ENCODE measurements around the gene CHAT. TPM values are rescaled to one million over a fixed set of nuclear protein-coding genes. Genes with fewer than 3 reads are reported as not detected.

Gene CHAT
- total RNA-seq, 4 donors from 2014 or later, result not detected

DNA sequence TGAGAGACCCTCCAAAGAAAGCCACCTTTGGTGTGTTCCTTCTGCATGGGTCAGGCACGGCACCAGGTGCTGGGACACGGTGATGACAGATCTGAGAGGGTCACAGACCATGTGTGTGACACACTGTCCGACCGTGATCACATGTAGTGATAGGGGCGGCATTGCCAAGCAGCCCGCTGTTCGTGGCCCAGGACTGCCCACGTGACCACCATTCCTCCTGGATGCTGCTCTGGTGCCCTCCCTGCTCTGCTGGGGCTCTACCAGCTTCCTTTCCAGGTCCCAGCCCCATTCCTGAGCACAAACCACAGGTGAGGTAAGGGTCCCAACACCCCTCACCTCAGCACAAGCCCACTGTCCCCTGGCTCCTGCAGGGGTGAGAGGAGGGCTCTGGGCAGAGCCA, 13.8 kb upstream of the CHAT start:
- DNase-seq, result no peak
- Histone ChIP-seq H3K27ac (no peak overlapping the region), H3K36me3 (no peaks in the 10 kb centered on the region), H3K4me1 (peaks cover 0 to 17% (median 0%) of the 10 kb centered on the region in 3 donors), H3K27me3 (peaks cover 0 to 54% (median 0%) of the 10 kb centered on the region in 4 donors), H3K4me3 (no peak overlapping the region), H3K9me3 (no peaks in the 10 kb centered on the region)
- intact Hi-C loops (cut with DNase I), result no loop called here
- 84 to 100% methylated on average over 1 to 5 of the region's 8 CpGs for WGBS, 2 donors
- TF ChIP-seq POLR2A (IDR thresholded peaks at IDR 0.05), result no peak
- TF ChIP-seq, protein P1, sequence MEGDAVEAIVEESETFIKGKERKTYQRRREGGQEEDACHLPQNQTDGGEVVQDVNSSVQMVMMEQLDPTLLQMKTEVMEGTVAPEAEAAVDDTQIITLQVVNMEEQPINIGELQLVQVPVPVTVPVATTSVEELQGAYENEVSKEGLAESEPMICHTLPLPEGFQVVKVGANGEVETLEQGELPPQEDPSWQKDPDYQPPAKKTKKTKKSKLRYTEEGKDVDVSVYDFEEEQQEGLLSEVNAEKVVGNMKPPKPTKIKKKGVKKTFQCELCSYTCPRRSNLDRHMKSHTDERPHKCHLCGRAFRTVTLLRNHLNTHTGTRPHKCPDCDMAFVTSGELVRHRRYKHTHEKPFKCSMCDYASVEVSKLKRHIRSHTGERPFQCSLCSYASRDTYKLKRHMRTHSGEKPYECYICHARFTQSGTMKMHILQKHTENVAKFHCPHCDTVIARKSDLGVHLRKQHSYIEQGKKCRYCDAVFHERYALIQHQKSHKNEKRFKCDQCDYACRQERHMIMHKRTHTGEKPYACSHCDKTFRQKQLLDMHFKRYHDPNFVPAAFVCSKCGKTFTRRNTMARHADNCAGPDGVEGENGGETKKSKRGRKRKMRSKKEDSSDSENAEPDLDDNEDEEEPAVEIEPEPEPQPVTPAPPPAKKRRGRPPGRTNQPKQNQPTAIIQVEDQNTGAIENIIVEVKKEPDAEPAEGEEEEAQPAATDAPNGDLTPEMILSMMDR (IDR thresholded peaks at IDR 0.05), result no peak

DNA sequence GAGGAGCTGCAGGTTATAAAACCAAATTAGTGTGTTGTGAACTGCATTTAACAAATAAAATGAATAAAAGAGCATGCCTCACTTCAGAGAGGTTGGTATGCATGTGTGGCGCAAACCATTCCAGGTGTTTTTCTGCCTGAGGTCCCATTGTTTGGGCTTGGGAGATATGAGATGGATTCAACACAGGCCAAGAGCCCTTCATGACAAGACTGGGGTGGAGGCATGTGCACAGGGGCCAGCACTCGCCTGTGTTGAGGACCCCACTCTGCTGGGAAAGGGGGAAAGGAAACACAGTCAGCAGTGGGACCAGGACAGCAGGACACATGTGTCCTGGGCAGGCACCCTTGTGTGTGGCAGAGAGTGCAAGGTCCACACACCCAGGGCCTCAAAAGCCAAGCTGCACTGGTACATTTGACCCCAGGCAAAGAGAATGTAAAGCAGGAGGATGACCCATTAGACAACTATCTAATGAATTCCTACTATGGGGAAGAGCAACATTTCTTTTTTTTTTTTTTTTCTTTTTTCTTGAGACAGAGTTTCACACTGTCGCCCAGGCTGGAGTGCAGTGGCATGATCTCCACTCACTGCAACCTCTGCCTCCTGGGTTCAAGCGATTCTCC, 12.9 kb upstream of the CHAT start:
- TF ChIP-seq POLR2A (IDR thresholded peaks at IDR 0.05), result no peak
- TF ChIP-seq, protein P1 (IDR thresholded peaks at IDR 0.05), result no peak
- H3K27me3 ChIP-seq, result peaks cover 0 to 58% (median 0%) of the 10 kb centered on the region in 4 donors
- DNase-seq, result no peak
- H3K36me3 ChIP-seq, result no peaks in the 10 kb centered on the region
- H3K9me3 ChIP-seq, result no peaks in the 10 kb centered on the region
- H3K27ac ChIP-seq, result no peak overlapping the region
- intact Hi-C loops (cut with DNase I), result no loop called here
- 72 to 74% methylated on average over 4 of the region's 4 CpGs for WGBS, 2 donors
- H3K4me3 ChIP-seq, result no peak overlapping the region
- H3K4me1 ChIP-seq, result peaks cover 0 to 10% (median 0%) of the 10 kb centered on the region in 3 donors

DNA sequence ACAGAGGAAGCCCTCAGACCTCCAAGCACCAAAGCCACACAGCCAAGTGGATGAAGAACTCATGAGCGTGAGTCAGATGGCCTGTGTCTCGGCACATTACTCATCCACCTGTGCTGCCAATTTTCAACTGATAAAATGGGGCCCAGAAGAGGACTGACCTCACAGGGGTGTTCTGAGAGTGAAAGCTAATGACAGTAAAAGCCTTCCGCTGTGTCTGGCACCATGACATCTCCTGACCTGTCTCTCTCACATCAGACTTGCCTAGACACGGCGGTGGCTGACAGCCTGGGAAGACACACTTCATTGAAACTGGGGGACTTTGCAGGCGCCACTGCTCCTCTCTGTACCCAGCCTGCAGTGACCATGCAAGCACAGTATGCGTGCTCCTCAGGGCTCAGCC, 12.0 kb upstream of the CHAT start:
- 47% methylated on average over 6 of the region's 7 CpGs; no CpG with 5 or more reads in 1 of the 2 donors for WGBS, 2 donors
- no peak for DNase-seq
- H3K9me3 ChIP-seq, result no peaks in the 10 kb centered on the region
- H3K36me3 ChIP-seq, result no peaks in the 10 kb centered on the region
- no peak overlapping the region for H3K4me3 ChIP-seq
- peaks cover 0 to 5% (median 0%) of the 10 kb centered on the region in 3 donors for H3K4me1 ChIP-seq
- no peak for TF ChIP-seq POLR2A (IDR thresholded peaks at IDR 0.05)
- TF ChIP-seq, protein P1 (IDR thresholded peaks at IDR 0.05), result no peak
- intact Hi-C loops (cut with DNase I), result no loop called here
- no peak overlapping the region for H3K27ac ChIP-seq
- H3K27me3 ChIP-seq, result peaks cover 0 to 68% (median 0%) of the 10 kb centered on the region in 4 donors

DNA sequence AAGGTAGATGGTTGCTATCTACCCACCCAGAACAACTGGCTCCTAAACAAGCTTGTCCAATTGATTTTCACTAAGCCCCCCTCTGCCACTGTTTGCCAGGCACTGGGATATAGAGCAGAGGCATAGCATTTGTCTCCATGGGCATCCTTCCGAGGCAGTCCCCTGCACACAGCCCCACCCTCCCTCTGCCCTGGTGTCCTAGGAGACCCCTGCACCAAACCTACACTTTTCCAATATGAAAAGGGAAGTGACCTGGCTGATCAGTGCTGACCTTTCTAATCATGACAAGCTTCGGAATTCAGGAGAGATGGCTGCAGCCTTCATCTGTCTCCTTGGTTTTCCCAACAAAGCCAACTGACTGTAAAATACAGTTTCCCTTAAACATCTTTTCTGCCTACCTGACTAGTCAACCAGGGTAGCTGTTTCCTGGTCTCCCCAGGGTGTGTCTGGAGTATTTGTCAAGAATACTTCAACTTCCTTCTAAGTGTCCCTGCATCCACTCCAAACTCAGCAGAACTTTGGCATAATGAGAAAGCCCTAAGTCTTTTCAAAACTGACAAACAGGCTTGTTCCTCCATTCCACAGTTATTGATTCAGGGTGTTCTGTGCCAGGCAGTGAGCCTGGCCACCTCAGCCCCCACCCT, 11.3 kb upstream of the CHAT start:
- peaks cover 0 to 10% (median 0%) of the 10 kb centered on the region in 3 donors for H3K4me1 ChIP-seq
- 70 to 95% methylated on average over 2 of the region's 2 CpGs for WGBS, 2 donors
- H3K27ac ChIP-seq, result no peak overlapping the region
- no peak for DNase-seq
- no peaks in the 10 kb centered on the region for H3K36me3 ChIP-seq
- no peaks in the 10 kb centered on the region for H3K9me3 ChIP-seq
- H3K27me3 ChIP-seq, result peaks cover 0 to 71% (median 1%) of the 10 kb centered on the region in 4 donors
- TF ChIP-seq POLR2A (IDR thresholded peaks at IDR 0.05), result no peak
- TF ChIP-seq, protein P1 (IDR thresholded peaks at IDR 0.05), result no peak
- H3K4me3 ChIP-seq, result no peak overlapping the region
- intact Hi-C loops (cut with DNase I), result no loop called here

DNA sequence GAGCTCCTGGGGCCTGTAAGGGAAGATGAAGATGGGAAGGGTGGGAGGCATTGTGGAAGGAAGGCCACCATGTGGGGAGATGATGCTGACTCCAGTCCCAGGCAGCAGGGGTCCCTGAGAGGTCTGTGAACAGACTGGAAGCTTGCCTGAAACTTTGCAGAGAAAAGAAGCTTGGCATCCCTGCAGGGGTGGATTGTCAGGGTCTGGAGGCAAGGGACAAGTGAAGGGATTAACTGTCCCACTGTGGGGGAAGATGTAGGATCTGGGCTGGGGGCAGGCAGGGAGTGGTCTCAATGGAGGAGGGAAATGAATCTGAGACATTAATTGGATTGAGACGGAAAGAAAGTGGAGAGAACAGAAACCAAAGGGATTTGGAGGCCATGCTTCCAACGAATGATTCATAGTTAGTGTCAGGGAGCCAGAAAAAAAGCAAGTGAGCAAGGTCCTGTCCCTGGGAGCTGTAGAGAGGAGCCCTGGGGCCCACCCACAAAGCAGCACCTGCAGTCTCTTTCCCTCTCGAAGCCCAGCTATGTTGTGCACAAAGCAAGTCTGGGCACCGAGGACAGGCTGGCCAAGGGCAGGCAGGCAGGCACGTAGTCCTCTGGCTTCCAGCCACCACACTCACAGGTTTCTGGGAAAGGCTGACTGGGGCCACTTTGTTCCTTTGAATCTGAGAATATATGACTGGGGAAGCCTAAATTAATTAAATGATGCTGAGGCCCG, 8.5 kb upstream of the CHAT start:
- intact Hi-C loops (cut with DNase I), result no loop called here
- H3K4me1 ChIP-seq, result peaks cover 6 to 26% (median 11%) of the 10 kb centered on the region in 3 donors
- no peak overlapping the region for H3K4me3 ChIP-seq
- peaks cover 15 to 91% (median 21%) of the 10 kb centered on the region in 4 donors for H3K27me3 ChIP-seq
- no peaks in the 10 kb centered on the region for H3K9me3 ChIP-seq
- TF ChIP-seq, protein P1 (IDR thresholded peaks at IDR 0.05), result no peak
- TF ChIP-seq POLR2A (IDR thresholded peaks at IDR 0.05), result no peak
- no peak overlapping the region for H3K27ac ChIP-seq
- no peaks in the 10 kb centered on the region for H3K36me3 ChIP-seq
- DNase-seq, result no peak
- 23 to 53% methylated on average over 6 of the region's 6 CpGs for WGBS, 2 donors

Data from esophagus squamous epithelium (tissue), 5 donors.